Measurements from ENCODE around the gene TCF21.

DNA sequence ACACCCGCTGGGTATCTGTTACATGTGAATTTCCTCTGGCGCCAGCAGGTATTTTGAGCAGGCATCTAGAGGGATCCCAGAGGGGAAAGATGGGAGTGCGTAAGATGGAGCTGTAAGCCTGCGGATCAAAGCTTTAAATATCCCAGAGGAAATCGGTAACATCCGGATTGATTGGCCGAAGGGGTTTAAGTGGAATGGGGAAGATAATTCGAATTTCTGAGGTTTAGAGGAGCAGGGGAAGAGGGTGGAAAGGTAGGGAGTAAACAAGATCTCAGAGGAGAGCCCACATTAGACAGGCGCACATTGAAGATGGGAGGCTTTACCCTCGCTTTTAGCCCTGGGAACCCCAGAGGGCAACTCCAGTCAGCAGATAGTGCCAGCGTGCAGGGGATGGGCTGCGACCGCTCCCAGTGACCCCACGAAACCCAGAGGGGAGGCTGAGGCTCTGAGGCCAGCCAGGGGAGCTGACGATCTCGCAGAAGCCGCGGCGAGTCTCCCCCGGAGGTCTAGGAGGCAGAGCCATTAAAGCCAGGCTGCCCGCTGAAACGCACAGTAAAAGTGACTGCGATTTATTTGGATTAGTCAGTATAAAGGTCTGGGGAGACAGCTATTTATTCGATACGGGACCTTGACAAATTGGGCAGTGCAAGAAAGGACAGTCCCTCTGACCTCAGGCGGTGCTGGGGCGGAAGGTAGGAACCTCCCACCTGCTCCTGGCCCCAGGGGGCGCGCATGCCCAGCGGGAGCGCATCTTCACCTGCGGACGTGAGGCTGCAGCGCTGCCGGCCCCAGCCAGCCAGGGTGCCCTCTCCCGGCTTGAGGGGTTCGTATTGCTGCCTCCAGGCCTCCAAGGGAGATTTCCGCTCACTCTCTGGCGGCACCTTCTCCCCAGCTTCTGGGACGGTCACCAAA, 34.3 kb upstream of the TCF21 start:
- TF ChIP-seq, protein P1, sequence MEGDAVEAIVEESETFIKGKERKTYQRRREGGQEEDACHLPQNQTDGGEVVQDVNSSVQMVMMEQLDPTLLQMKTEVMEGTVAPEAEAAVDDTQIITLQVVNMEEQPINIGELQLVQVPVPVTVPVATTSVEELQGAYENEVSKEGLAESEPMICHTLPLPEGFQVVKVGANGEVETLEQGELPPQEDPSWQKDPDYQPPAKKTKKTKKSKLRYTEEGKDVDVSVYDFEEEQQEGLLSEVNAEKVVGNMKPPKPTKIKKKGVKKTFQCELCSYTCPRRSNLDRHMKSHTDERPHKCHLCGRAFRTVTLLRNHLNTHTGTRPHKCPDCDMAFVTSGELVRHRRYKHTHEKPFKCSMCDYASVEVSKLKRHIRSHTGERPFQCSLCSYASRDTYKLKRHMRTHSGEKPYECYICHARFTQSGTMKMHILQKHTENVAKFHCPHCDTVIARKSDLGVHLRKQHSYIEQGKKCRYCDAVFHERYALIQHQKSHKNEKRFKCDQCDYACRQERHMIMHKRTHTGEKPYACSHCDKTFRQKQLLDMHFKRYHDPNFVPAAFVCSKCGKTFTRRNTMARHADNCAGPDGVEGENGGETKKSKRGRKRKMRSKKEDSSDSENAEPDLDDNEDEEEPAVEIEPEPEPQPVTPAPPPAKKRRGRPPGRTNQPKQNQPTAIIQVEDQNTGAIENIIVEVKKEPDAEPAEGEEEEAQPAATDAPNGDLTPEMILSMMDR (IDR thresholded peaks at IDR 0.05; ENCODE audit: poor library complexity, severe bottlenecking), result no peak
- TF ChIP-seq RAD21 (conservative IDR thresholded peaks at IDR 0.05), result no peak
- TF ChIP-seq POLR2AphosphoS5 (IDR thresholded peaks at IDR 0.05), result peak; percentile 43
- TF ChIP-seq EZH2 (IDR thresholded peaks at IDR 0.05; ENCODE audit: borderline replicate concordance, insufficient read depth, low read length, poor library complexity, severe bottlenecking), result no peak
- TF ChIP-seq EP300 (conservative IDR thresholded peaks at IDR 0.05; ENCODE audit: poor library complexity, severe bottlenecking), result no peak
- TF ChIP-seq TAF1 (IDR thresholded peaks at IDR 0.05; ENCODE audit: low read depth), result no peak
